GM18502 (cell line): ENCODE measurements around the gene SESN1.
A peak's percentile ranks its signal among the peaks of the same experiment; 100 is the strongest.
"Not testable (repeated sequence)": the region's sequence is repeated elsewhere in the genome, so short reads cannot be mapped to it uniquely, and the experiment has no call there.

ENCODE experiments used
- ATAC-seq: cut with Tn5 transposase; IDR thresholded peaks from one replicate; pipeline ENCODE4 v1.9.1; 2021; ENCODE audit warnings: mild to moderate bottlenecking; ENCODE audit not compliant: unreplicated experiment, poor library complexity

Gene SESN1

DNA sequence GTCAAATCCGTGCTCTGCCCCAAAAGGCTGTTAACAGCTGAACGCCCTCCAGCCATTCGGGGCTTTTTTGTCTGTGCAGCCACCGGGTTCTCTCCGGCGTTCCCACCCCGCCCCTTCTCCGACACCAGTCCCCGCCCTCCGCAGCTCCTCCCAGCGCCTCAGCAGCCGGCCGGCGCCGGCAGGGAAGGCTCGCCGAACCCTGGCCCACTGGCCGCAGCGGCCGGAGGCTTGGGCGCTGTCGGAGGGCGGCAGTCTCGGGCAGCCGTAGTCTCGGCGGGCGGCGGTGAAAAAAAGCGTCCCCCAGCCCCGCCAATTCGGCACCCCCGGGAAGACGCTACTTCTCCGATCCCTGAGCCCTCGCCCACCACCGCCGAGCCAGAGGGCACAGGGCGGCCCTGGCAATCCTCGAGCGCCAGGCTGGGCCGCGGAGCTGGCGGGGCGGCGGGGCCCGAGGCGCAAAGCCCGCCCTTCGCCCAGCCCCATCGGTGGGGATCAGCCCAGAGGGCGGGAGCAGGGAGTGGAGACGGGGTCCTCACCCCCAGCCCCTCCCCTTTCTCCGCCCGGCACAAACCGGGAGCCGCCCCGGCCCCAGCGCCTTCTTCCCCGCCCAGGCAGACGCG lies at the start of gene SESN1:
Gene SESN1, minus strand, starts transcription at position 431 of the 620 bp plus-strand sequence. CDS start 773 bp downstream, outside the sequence.
- ATAC-seq: peak; percentile 74

GRCh38 chr6:109143191-109143590 lies 48.5 kb upstream of the SESN1 start:
- ATAC-seq: no peak

DNA sequence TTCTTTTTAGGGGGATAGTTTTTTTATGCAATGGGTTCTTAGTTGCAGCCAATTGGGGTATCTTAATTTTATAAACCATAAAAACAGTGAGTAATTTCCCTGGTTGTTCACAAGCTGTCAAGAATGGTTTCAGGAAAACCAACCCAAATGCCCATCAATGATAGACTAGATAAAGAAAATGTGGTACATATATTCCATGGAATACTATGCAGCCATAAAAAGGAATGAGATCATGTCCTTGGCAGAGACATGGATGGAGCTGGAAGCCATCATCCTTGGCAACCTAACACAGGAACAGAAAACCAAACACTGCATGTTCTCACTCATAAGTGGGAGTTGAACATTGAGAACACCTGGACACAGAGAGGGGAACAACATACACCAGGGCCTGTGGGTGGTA lies 47.4 kb upstream of the SESN1 start:
- not testable (repeated sequence) for ATAC-seq

DNA sequence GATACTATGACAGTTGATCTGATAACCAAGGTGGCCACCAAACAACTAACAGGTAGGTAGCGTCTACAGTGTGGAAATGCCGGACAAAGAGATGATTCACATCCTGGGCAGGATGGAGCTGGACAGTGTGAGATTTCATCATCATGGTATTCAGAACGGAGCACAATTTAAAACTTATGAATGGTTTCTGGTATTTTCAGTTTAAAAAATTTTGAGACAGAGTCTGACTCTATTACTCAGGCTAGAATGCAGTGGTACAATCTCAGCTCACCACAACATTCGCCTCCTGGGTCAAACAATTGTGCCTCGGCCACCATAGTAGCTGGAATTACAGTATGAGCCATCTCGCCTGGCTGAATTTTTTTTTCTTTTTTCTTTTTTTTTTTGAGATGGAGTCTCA lies 44.5 kb upstream of the SESN1 start:
- ATAC-seq: no peak

GRCh38 chr6:109136530-109136929 lies 41.9 kb upstream of the SESN1 start:
- not testable (repeated sequence) for ATAC-seq

DNA sequence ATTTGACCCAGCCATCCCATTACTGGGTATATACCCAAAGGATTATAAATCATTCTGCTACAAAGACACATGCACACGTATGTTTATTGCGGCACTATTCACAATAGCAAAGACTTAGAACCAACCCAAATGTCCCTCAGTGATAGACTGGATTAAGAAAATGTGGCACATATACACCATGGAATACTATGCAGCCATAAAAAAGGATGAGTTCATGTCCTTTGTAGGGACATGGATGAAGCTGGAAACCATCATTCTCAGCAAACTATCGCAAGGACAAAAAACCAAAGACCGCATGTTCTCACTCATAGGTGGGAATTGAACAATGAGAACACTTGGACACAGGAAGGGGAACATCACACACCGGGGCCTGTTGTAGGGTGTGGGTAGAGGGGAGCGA lies 41.4 kb upstream of the SESN1 start:
- ATAC-seq: not testable (repeated sequence)

DNA sequence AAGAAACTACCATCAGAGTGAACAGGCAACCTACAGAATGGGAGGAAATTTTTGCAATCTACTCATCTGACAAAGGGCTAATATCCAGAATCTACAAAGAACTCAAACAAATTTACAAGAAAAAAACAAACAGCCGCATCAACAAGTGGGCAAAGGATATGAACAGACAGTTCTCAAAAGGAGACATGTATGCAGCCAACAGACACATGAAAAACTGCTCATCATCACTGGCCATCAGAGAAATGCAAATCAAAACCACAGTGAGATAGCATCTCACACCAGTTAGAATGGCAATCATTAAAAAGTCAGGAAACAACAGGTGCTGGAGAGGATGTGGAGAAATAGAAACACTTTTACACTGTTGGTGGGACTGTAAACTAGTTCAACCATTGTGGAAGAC lies 41.0 kb upstream of the SESN1 start:
- not testable (repeated sequence) for ATAC-seq

DNA sequence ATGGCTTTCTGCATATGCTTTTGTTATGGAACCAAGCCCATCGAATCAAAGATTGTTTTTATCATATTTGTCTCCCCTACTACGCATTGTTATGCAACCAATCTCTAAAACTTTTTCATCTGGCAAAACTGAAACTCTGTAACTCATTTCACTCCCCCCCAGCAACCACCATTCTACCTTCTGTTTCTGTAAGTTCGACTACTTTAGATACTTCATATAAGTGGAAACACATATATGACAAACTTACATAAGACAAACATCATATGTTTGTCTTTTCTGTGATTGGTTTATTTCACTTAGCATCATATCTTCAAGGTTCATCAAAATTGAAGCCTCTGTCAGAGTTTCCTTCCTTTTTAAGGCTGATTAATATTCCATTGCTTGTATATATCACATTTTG lies 35.4 kb upstream of the SESN1 start:
- ATAC-seq: no peak

GRCh38 chr6:109125504-109125903 lies 30.9 kb upstream of the SESN1 start:
- no peak for ATAC-seq

DNA sequence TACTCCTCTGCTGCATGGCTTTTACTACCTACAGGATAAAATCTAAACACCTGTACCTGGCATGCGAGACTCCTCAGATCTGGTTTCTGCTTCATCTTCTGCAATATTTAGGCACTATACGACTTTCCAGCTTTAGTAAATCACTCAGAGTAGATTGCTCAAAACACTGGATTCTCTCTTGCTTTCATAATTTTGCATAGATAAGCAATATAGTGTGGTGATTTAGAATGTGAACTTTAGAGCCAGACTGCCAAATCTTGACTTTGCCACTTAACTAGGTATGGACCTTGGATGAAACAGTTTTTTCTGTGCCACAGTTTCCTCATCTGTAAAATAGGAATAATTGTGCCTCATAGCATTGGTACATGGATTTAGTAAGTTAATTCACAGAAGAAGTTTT lies 29.6 kb upstream of the SESN1 start:
- ATAC-seq: no peak

- ATAC-seq: no peak
These were observed 26.8 kb upstream of the SESN1 start for GRCh38 chr6:109121411-109121810.

- no peak for ATAC-seq
These were observed 24.3 kb upstream of the SESN1 start for GRCh38 chr6:109118871-109119354.

GRCh38 chr6:109118337-109118736 lies 23.7 kb upstream of the SESN1 start:
- no peak for ATAC-seq

- peak; percentile 62 for ATAC-seq
These were observed 22.8 kb upstream of the SESN1 start for GRCh38 chr6:109117346-109118035.

GRCh38 chr6:109112663-109113062 lies 18.0 kb upstream of the SESN1 start:
- not testable (repeated sequence) for ATAC-seq

DNA sequence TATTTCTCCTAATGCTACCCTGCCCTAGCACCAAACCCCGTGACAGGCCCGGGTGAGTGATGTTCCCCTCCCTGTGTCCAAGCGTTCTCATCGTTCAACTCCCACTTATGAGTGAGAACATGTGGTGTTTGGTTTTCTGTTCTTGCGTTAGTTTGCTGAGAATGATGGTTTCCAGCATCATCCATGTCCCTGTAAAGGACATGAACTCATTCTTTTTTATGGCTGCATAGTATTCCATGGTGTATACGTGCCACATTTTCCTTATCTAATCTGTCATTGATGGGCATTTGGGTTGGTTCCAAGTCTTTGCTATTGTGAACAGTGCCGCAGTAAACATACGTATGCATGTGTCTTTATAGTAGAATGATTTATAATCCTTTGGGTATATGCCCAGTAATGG lies 15.0 kb upstream of the SESN1 start:
- not testable (repeated sequence) for ATAC-seq

DNA sequence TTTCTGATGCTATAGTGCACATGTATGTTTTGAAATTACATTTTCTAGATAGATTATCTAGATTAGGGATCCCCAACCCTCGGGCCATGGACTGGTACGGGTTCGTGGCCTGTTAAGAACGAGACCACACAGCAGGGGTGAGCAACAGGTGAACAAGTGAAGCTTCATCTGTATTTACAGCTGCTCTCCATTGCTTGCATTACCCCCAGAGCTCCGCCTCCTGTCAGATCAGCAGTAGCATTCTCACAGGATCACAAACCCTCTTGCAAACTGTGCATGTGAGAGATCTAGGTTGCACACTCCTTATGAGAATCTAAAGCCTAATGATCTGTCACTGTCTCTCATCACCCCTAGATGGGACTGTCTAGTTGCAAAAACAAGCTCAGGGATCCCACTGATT lies 11.0 kb upstream of the SESN1 start:
- ATAC-seq: no peak

DNA sequence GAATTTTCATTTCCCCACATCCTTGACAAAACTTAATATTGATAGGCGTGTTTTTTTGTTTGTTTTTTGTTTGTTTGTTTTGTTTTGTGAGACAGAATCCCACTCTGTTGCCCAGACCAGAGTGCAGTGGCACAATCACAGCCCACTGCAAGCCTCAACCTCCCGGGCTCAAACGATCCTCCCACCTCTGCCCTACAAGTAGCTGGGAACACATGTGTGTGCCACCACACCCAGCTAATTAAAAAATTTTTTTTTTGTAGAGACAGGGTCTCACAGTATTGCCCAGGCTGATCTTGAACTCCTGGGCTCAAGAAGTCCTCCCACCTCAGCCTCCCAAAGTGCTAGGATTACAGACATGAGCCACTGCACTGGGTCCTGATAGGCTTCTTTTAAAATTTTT lies 9.9 kb upstream of the SESN1 start:
- no peak for ATAC-seq

DNA sequence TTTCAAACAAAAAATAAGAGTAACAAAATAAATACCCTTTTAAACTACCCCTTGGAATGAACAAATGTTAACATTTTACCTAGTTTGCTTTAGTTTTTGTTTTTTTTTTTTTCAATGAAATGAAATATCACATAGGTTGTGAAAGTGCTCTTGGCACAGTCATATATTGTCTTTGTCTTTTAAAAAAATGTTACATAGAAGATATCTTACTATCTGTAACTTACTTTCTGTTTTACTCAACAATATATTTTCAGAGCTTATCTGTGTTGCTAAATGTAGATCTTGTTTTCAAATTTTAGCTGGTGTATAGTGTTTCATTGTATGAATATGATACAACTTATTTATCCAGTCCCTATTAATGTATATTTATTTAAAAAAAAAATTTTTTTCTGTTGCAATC lies 9.3 kb upstream of the SESN1 start:
- ATAC-seq: no peak

DNA sequence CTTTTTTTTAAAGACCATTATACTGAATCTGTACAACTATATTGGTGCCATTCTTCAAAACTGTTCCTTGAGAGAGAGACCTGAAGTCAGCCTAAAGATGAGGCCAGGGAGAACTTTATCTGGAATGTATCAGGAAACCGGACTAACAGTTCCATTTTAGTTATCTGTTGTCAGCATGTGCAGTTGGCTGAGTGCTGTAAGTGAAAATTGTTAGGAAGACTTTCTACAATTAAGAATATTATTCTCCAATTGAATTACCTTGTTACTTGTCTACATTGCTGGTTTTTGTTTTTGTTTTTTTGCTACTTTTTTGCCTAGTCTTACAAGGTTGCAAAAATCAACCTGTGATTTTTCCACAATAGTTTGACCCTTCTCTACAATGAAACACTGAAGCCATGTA lies 8.1 kb upstream of the SESN1 start:
- ATAC-seq: no peak

GRCh38 chr6:109097661-109098060 lies 3.0 kb upstream of the SESN1 start:
- no peak for ATAC-seq

GRCh38 chr6:109096208-109096607 lies 1.6 kb upstream of the SESN1 start:
- ATAC-seq: no peak
